ENCODE measurements around the gene FAM181A.

GRCh38 chr14:93905623-93906022 is 21.5 kb upstream of the FAM181A start:
- TF ChIP-seq POLR2A (IDR thresholded peaks at IDR 0.05) = no peak
- no peak for TF ChIP-seq CTCF (IDR thresholded peaks at IDR 0.05)
- no peak for TF ChIP-seq POLR2AphosphoS5 (IDR thresholded peaks at IDR 0.05)
- TF ChIP-seq EP300 (IDR thresholded peaks at IDR 0.05) = no peak

Measured in sigmoid colon (tissue), 4 donors.